LoVo (cell line): ENCODE results near the gene ARPC5.
"Not testable (repeated sequence)": the region's sequence is repeated elsewhere in the genome, so short reads cannot be mapped to it uniquely, and the experiment has no call there.

Source experiments
- DNase-seq: peaks from one replicate; pipeline ENCODE4 v3.0.0-alpha.2; 2016; ENCODE audit warnings: low spot score

The ARPC5 gene

DNA sequence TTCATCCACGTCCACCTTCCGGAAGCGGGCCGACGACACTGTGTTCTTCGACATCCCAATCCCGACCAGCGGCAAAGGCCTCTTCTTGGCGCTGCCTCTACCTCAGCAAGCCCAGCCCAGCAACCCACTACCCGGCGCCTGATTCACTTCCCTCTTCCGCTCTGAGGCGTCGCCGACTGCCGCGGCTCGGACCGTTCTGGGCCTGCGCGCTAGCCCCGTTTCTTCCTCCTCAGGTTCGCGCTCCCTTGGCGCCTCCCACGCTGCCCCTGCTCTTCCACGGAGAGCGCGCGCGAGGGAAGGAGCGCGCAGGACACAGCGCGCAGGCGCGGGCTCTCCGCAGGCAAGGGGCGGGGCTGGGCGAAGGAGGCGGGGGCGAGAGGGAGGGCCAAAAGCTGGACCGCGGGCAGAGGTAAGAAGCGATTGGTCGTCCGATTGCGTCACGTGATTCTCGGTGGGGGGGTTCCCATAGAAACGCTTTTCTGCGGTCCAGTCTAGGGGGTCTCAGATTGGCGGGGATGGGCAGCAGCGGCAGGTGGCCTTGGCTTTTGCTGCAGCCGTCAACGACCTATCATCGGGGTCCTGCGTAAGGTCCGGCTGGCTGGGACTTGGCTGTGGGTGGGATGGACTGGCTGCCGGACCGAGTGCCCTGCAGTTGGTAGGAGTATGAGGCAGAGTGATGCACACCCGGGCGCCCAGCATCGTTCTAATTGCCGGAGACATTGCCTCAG lies at the start of gene ARPC5:
TSS of gene ARPC5 (minus strand) at position 178 of the 728 bp plus-strand sequence. CDS start at position 54, 124 bp downstream.
- DNase-seq: peak; percentile 97

DNA sequence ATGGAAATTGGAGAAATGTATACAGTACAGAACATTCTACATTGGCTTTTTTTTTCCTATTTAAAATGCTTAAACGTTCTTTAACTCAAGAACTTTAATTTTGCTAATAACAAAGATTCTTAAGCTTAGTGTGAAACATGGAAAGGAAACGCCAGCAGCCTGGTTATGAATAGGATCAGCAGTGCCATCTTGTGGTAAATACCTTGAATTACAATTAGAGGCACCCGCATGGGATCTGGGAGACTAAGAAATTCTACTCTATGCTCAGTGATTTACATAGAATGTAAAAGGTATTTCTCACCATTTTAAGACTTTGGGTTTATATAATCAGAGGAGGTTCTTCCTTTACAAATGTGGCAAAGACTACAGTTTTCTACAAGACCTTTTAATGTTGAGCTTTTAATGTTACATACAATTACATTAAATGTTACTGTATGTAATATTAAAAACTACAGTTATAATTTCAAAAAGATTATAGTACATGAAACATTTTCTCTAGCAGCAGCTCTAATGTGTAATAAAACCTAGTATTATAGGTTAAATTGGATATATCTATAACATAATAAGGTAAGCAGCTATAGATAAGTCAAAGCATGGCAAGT lies 49.6 kb upstream of the ARPC5 start:
- DNase-seq: peak; percentile 75

DNA sequence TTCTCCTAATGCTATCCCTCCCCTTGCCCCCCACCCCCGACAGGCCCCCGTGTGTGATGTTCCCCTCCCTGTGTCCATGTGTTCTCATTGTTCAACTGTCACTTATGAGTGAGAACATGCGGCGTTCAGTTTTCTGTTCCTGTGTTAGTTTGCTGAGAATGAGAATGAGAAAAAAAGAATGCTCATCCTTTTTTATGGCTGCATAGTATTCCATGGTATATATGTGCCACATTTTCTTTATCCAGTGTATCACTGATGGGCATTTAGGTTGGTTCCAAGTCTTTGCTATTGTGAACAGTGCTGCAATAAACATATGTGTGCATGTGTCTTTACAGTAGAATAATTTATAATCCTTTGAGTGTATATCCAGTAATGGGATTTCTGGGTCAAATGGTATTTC lies 43.8 kb upstream of the ARPC5 start:
- not testable (repeated sequence) for DNase-seq

DNA sequence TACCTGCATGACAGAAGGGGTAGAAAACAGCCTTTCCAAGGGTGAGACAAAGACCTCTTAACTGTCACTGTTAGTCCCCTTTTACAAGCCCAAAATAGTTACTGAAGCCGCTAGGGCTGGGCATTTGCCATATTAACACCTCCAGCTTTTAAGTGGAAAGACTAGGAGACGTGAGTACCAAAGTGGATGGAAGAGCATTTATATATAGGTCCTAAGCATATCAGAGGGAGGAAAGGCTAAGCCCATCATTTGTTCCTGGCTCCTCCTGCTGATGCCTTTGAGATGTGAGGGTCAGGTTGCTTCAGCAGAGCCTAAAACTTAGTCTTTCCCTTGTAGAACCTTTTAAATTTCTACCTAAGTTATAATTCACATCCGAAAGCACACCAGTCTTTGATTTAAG lies 43.2 kb upstream of the ARPC5 start:
- no peak for DNase-seq

DNA sequence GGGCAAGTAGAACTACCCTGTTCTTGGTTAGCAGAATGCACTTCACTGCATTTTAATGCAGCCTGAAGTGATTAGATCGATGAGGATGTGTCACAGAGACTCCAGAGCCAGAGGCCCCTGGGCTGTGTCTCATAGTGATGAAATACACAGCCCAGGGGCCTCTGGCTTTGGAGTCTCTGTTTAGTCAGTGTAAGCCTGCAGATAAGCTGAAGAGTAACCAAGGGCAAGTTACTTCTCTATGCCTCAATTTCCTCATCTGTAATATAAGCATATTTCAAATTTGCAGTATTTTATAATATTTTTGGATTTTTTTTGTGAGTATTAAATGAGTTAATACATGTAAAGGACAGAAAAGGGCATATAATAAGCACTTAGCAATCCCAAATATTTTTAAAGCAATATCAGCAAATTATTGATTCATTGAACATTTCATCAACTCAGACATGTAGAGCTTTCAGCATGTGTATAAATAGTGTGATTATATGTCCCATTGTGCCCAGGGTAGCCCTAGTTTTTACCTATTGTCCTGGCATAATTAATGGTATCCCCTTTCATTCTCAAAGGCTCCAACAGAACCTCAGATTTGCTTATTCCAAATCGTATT lies 41.1 kb upstream of the ARPC5 start:
- DNase-seq: no peak

DNA sequence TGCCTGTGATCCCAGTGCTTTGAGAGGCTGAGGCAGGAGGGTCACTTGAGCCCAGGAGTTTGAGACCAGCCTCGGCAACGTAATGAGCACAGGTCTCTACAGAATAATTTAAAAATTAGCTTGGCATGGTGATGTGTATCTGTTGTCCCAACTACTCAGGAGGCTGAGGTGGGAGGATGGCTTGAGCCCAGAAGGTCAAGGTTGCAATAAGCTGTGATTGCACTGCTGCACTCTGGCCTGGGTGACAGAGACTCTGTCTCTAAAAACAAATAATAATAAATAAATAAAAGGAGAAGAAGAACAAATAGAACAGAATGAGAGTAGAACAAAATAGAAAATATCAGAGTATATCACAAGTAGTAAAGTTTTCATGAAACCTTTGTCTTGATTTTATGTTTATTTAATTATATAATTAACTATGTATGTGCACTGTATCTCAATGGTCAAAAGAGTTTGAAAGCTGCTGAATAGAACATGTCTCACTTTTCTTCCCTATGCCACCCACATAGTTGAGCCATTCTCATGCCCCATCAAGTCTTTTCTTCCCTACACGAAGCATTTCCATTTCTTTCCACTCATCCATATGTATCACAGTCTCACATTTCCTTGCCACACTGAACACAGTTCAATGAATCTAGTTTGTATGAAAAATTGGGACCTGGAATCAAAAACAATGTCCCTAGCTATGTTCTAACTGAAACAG lies 40.5 kb upstream of the ARPC5 start:
- no peak for DNase-seq

DNA sequence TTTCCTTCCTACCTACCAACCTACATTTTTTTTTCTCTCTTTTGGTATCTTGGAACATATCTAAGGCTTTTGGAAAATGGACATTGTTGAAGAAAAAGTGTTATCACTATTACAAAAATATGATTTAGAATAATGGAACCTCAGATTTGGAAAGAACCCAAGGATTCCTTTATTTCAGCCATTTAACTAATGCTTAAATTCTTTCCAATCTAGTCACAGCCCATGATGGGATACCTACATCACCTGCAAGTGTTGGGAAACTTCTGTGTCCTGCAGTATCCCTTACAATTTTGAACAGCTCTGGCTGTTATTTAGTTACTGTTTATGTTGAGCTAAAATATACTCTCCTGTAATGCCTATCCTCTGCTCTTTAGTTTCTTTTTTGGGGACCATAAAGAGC lies 39.8 kb upstream of the ARPC5 start:
- no peak for DNase-seq

DNA sequence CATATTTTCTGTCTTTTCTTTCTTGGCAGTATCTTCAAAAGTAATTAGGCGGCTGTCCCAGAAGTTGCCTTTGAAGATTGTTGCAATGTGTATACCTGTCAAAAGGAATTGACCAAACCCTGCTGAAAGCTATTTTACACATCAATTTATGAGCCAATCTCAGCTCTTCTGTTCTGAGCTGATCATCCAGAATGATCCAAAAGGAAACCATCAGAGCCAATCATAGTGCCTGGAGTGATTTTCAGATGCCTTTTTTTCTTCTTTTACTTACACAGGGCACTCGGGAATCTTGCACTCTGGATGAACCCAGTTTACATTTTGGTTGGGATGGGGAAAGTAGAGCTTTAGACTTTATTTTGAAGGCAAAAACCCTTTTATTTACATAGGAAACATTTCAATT lies 39.3 kb upstream of the ARPC5 start:
- no peak for DNase-seq

DNA sequence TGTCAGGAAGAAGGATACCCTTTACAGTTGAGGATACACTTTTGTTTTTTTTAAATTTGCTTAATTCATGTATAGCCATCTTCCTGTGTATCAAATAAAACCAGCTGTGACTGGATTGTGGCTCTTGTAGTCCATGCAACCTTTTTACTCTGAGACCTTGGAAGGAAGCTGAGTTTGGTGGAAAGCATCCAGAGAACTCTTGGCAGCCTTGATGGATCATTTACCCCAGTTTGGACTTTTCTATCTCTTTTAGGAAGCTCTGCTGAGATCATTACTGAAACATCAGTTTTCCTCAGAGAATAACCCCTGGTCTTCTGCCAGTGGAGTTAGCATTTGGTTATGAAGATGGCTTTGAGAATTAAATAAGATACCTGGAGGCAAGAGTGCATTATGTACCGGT lies 38.8 kb upstream of the ARPC5 start:
- DNase-seq: no peak

DNA sequence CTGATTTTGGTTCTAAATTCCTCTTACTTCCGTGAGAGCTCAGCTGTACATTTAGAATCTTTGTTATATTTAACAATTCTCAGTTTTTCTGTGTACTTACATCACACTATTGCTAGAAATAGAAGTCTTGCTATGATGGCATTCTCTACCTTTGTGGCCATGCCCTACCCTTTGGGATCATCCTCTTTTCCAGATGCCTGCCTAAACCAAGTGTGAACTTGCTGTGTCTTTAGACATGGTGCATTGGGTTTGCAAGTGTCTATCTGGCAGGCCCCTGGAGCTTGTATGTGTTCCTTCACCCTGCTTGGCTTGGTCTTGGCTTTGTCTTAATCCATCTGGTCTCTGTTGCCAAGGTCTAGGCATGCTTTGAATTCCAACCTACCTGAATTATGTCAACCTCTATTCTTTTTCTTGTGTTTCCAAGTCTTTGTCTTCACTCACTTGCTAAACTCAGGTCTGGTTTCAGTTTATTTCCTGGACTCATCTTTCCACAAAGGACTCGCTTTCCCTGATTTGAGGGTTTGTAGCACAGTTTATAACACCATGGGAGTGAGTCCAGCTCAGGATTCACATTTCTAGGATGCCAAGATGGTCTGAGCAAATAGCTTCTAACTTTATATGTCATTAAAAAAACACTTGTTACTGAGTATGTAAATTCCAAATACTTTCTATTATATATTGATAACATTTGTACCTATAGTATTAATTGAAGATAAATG lies 38.2 kb upstream of the ARPC5 start:
- no peak for DNase-seq

DNA sequence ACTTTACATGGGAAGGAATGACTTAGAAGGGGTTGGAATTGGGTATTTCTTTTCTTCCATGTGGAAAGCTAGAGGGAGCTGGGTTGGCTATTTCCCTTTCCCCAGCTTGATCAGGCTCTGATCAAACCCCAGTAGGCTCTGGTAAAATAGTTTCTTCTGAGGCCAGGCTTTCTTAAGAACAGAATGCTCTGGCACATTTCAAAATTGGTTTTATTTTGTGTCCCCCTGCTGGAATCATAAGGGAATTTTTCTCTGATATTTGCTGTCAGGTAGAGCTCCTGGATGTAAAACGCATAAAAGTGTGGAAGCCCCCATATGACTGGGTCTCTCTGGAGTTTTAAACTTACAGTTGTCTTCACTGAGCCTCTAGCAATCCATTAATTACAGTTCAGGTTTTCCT lies 34.6 kb upstream of the ARPC5 start:
- no peak for DNase-seq

DNA sequence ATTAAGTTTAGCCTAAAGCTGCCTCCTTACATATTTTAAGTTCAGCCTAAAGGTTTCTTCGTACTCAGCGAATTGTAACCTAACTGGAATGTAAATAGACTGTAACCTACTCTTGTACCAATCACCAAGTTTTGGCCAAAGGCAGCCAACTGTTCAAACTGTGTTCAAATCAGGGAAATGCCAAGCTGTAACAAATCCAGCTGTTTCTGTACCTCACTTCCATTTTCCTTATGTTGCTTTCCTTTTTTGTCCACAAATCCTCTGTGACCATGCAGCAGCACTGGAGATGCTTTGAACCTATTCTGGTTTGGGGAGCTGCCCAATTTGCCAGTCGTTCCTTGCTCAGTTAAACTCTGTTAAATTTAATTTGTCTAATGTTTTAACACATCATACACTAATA lies 20.8 kb upstream of the ARPC5 start:
- DNase-seq: no peak

DNA sequence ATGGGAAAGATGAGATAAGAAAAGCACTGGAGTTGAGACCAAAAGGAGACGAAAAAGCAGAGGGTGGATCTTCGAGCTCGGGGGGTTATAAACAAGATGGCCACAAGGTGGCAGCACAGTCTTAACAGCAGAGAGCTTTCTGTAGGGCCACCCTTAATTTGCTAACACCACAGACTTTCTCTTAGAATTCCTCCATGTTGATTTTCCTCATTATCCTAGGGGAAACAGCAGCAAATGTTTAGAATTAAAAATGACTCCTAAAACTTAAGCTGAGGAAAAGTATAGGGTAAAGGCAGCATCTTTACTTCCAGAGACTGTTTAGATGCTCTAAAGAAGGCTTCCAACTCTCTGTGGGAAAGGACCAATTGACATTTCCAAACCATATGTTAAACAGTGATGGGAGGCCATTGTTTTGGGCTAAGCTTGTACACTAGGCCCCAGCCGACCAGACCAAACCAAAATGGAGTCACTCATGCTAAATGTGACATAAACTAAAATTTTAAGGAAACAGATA lies 20.0 kb upstream of the ARPC5 start:
- DNase-seq: peak; percentile 84

DNA sequence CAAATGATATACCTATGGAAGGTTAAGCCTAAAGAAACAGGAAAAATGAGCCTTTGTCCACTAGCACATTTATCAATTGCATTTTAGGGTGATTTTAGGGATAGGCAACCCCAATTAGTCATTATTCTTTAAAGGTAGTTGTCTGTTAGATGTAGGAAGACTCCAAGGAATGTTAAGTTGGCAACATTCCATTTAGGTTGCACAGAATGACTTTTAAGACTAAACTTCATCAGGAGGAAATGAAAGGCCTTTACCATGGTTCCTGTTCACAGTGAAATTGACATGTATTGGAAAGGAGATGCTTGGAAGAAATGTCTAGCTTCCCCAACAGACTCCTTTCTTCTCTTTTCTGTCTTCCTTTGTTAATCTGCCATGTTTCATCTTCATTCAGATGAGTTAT lies 19.1 kb upstream of the ARPC5 start:
- no peak for DNase-seq

DNA sequence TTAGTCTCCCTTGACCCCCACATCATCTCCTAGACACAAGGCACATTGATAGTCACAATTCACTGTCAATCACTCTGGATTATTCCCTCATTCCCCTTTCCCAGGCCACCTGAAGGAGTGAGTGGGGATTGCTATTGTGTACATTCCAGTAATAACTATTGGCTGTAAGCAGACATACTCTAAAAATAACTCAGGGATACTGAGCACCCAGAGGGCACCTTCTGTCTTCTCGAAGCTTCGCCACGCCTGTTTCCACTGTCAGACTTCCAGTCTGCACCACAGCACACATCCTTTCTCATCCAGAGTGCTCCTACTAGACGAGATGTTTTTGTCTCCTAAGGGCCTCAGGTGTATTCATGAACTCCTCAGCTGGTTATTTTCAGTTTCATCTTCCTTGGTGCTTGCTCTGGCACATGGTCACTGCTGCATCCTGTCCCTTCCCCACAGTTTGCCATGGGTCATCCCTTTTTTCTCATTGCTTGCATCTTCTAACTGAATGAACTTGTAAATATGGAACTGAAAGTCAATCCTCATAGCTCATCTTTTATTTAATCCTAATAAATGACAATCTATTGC lies 18.4 kb upstream of the ARPC5 start:
- DNase-seq: no peak

DNA sequence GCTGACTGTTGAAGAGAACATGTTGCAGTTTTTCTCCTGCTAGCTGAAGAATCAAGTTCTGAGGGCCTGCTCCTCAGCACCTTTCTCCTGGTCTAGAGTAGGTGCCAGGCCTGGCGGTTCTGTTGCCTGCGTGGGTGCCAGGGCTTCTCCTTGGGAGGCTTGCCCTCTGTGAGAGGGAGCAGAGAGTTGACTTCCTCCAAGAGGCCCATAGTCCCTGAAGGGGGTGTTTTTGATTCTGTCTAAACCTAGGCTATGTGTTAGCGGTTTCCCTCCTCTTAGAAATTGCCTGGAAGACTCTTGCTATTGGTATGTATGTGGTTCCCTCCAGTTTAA lies 17.8 kb upstream of the ARPC5 start:
- DNase-seq: no peak

DNA sequence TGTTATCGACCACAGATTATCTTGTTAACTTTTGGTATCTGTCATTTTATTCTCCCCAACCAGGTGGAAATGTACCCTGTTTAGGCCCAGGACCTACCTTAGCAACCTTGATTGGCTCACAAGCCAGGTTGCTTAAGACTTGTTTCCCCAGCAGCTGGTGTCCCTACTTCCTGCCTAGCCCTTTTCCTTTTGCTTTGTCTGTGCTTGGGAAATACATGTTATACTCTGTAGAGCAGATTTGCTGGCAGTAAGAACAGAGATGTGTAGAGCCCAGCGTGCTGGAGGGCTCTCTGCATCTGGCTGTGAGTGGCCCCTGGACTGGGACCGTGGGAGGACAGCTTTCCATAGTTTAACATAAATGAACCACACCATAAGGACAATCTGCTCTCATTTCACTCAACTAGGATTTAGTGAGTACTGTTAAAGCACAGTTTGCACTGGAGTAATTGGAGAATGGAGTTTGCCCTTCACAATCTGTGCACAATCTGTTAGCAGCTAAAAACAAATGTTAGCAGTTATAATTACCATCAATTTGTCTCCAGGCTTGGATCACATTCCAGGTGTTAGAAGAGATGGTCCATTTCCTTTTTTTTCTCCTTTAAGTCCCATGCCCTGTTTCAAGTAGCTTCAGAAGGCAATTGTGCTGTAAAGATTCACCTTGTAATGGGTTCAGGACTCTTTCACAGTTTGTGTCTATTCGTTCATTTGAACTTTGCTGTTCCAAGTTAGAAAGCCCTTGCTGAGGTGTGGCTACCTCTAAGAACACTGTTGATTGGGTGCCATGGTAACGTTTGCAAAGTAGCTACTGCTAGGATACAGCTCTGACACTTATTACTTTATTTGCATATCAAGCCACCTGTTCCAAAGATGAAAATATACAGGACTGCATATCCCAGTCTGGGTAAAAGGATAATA lies 17.2 kb upstream of the ARPC5 start, which contains the start of gene APOBEC4:
TSS of gene APOBEC4 (minus strand) at position 770 of the 915 bp plus-strand sequence. CDS start 4,535 bp downstream, outside the sequence.
- no peak for DNase-seq

DNA sequence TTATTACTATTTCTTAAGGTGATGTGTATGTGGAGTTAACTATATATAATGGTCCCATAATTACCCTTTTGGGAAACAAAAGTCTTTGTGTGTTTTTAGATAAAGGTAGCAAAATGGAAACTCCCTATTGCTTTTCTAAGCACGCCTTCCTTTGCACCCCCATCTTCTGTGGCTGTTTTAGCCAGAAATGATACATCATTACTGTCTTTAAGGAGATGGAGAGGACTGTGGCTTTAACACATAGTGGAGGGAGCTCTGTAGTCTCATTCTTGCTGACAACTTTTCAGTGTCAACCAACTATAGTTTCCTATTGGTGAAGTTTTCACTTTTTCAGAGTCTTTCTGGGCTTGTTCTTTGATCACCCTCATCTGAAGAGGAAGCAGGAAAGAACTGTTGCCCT lies 16.5 kb upstream of the ARPC5 start:
- DNase-seq: no peak

DNA sequence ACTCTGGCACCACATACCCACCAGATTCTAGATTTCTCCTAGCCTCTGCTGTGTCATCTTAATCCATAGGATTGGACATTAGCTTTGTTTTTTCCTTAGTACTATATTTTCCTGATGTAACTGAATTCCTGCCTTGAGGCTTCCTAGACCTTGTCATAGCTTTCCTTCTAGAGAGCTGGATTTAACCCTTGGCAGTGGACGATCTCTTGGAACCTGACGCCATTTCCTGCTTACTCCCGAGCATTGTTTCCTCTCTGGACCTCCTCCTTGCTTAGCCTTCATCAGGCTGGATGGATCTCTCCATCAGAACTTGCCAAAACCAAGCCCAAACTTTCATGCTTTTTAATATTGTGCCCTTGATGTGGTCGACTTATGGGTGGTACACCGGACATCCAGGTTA lies 16.0 kb upstream of the ARPC5 start:
- no peak for DNase-seq

DNA sequence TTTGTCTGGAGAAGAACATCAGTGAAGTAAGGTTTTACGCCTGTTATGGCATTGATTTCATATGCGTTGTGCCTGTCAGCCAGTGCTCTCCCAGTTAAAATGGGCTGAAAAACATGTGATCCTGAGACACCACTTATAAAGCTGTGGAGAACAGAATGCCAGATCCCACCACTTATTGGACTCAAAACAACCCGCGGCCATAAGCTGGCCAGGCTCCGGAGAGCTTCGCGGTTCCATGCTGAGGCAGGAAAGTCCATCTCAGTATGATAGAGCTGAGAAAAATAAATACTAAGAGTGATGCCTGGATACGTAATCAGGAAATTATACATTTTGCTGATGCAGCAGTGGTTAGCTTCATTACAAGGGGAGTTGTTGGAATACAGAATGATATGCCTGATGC lies 12.5 kb upstream of the ARPC5 start:
- DNase-seq: no peak

DNA sequence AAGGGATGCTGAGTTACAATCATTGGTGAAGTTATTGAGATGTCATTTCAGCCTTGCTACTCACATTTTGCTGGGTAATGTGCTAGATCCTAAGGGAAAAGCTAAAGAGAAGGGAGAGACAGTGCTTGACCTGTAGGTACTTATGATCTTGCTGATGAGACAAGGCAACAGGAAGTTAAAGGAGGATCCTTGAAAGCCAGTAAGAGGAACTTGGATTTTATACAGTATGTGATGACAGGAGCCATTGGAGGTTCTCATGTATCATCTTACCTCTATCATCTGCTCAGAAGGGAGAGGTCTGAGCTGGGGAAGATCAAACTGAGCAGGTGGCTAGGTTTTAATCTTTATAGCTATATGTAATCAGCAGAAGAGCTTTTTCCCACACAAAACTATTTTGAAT lies 11.2 kb upstream of the ARPC5 start:
- no peak for DNase-seq
